ENCODE measurements around the gene RAB40C. TPM values are rescaled to one million over a fixed set of nuclear protein-coding genes. Genes with fewer than 3 reads are reported as not detected.
A peak's percentile ranks its signal among the peaks of the same experiment; 100 is the strongest.

The RAB40C gene
- total and polyA plus RNA-seq, 9 of the 15 experiments (the other 6 are each of a cell fraction or from before 2014, with no cell fraction given) = 0.17 to 23.4 (median 8.7) TPM

DNA sequence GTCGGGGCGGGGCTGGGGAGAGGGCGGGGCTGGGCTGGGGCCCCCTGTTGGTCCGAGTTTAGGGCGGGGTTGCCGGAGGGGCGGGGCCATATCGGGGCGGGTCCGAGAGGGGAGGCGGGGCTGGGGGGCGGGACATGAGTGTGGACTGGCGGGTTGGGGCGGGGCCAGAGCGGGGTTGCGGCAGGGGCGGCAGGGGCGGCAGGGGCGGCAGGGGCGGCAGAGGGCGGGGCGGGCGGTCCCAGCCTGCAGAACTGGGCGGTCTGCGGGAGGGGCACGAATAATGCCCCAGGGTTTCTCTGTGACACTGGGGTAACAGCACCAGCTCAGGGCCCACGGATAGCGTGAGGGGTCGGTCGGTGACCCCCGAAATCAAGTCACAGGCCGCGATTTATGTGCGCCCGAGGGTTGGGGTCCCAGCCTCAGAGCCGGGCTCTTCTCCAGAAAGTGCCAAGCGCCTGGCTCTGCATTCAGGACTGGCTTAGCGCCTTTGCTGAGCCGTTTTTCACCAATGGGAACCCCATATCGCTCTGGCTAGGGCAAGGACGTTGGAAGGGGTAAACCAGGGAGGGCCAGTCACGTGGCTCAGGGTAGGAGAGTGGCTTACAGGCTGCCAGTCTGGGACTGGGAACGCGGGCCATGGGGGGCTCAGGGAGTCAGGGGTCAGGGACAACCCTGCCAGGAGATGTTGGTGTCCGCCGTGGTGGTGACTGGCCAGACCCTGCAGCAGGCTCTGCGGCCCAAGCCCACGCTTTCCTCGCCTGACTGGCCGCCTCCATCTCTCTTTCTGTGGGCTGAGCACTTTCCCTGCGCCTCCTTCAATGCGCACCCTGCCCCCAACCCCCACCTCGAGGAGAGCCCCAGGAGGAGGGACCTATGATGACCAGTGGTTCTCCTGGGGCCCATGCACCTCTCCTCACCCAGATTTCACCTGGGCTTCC, 47.5 kb downstream of the RAB40C start (continued):
- TF ChIP-seq THAP12 (CRISPR knock-in tag; IDR thresholded peaks at IDR 0.05) (no peak), ATF4 (CRISPR knock-in tag; IDR thresholded peaks at IDR 0.05) (no peak), ZNF764 (CRISPR knock-in tag; IDR thresholded peaks at IDR 0.05; ENCODE audit: low read depth) (no peak), TCFL5 (CRISPR knock-in tag; conservative IDR thresholded peaks at IDR 0.05) (no peak), PATZ1 (CRISPR knock-in tag; IDR thresholded peaks at IDR 0.05; ENCODE audit: borderline replicate concordance) (no peak), CCNT2 (IDR thresholded peaks at IDR 0.05; ENCODE audit: borderline replicate concordance, extremely low read depth, insufficient read length, low read depth, low read length) (no peak)
- TF ChIP-seq, protein P1, sequence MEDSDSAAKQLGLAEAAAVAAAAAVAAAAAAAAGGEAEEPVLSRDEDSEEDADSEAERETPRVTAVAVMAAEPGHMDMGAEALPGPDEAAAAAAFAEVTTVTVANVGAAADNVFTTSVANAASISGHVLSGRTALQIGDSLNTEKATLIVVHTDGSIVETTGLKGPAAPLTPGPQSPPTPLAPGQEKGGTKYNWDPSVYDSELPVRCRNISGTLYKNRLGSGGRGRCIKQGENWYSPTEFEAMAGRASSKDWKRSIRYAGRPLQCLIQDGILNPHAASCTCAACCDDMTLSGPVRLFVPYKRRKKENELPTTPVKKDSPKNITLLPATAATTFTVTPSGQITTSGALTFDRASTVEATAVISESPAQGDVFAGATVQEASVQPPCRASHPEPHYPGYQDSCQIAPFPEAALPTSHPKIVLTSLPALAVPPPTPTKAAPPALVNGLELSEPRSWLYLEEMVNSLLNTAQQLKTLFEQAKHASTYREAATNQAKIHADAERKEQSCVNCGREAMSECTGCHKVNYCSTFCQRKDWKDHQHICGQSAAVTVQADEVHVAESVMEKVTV (CRISPR knock-in tag; IDR thresholded peaks at IDR 0.05) = no peak
- TF ChIP-seq, protein P2, sequence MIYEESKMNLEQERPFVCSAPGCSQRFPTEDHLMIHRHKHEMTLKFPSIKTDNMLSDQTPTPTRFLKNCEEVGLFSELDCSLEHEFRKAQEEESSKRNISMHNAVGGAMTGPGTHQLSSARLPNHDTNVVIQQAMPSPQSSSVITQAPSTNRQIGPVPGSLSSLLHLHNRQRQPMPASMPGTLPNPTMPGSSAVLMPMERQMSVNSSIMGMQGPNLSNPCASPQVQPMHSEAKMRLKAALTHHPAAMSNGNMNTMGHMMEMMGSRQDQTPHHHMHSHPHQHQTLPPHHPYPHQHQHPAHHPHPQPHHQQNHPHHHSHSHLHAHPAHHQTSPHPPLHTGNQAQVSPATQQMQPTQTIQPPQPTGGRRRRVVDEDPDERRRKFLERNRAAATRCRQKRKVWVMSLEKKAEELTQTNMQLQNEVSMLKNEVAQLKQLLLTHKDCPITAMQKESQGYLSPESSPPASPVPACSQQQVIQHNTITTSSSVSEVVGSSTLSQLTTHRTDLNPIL (CRISPR knock-in tag; IDR thresholded peaks at IDR 0.05) = no peak
- TF ChIP-seq, protein P3, sequence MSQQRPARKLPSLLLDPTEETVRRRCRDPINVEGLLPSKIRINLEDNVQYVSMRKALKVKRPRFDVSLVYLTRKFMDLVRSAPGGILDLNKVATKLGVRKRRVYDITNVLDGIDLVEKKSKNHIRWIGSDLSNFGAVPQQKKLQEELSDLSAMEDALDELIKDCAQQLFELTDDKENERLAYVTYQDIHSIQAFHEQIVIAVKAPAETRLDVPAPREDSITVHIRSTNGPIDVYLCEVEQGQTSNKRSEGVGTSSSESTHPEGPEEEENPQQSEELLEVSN (IDR thresholded peaks at IDR 0.05; ENCODE audit: borderline replicate concordance in 1 of 2, extremely low read depth in 1 of 2, insufficient read depth in 1 of 2, insufficient read length in 1 of 2, low read depth in 1 of 2, low read length in 1 of 2, poor library complexity in 1 of 2, severe bottlenecking in 1 of 2) = peak in 1 of 2 experiments; percentile 34
- TF ChIP-seq, protein P4, sequence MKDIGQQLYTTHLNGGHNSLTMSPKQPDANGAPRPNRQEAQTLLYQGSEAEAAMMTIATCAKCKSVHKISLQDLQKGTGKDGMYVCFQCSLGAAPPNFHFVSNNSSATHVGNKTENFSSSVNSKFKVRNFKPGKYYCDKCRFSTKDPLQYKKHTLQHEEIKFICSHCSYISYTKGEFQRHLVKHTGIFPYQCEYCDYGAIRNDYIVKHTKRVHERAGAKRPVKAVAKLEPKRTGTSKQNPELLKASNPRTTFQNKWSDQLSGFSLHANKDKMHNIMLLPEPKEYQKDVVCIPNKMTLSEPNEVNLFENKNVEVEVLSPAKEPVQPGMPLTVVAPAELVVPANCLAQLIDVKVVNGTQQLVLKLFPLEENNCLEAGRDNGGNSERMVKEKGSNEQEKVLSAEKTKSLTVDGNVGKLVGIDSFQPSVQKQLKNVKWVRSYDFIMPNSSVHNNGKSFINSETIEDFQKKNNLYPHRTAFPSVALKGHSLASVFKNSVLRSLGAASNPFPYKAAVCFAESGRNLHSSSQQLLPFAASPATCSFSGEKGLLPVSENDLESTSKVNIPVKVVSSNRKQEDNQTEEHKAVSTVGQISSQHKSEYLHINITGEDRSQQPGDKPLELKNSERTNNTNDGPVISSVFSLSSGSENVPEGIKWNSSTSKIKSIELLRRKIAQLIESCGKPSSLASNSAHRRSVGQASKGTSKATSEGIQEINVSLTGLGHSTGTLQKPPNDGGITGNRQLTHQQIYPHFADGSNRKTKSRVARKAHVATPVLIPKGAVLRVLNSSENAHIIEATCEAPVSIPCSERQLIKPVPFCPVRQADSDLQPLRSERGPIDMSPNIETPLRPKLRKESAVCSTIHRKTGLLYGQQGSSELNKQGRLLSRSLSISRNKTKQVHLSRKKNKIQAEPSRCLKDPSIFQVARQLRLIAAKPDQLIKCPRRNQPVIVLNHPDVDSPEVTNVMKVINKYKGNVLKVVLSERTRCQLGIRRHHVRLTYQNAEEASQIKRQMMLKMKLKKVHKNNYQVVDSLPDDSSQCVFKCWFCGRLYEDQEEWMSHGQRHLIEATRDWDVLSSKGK (CRISPR knock-in tag; IDR thresholded peaks at IDR 0.05) = no peak
